Gastrocnemius medialis (tissue), 4 donors: Measurements from ENCODE around the gene SFI1. TPM values are rescaled to one million over a fixed set of nuclear protein-coding genes. Genes with fewer than 3 reads are reported as not detected.

ENCODE experiments used
- ATAC-seq, 2 donors: fragments of 150-250 bp; one replicate each; pipeline ENCODE4 v1.9.1; 2016
- DNase-seq, 2 donors: peaks; one replicate each; pipeline ENCODE4 v3.0.0-alpha.2; 2019
- H3K27ac ChIP-seq, 4 donors: fragments of 200-600 bp; sonication (generic); 1 replicate in 1 of 4; 2 replicates in 3 of 4; pipeline ENCODE4 v1.5.1; 2016 to 2018; ENCODE audit warnings: mild to moderate bottlenecking in 2 of 4, moderate library complexity in 1 of 4
- H3K27me3 ChIP-seq, 3 donors: fragments of 200-600 bp; sonication (generic) in 2 of 3; 1 replicate in 1 of 3; 2 replicates in 2 of 3; pipeline versions ENCODE4 v1.5.1 to v1.6.0; 2016 to 2019; ENCODE audit warnings: mild to moderate bottlenecking in 1 of 3, moderate library complexity in 1 of 3
- H3K36me3 ChIP-seq, 2 donors: fragments of 200-600 bp; sonication (generic) in 1 of 2; one replicate each; pipeline ENCODE4 v1.5.1; 2017 to 2018
- H3K4me1 ChIP-seq, 2 donors: fragments of 200-600 bp; sonication (generic) in 1 of 2; one replicate each; pipeline ENCODE4 v1.5.1; 2016 to 2017; ENCODE audit warnings: mild to moderate bottlenecking in 2 of 2
- H3K4me3 ChIP-seq, 4 donors: fragments of 200-600 bp; sonication (generic) in 3 of 4; 1 replicate in 1 of 4; 2 replicates in 3 of 4; pipeline ENCODE4 v1.5.1; 2016 to 2019; ENCODE audit warnings: mild to moderate bottlenecking in 2 of 4
- H3K9me3 ChIP-seq, 3 donors: fragments of 200-600 bp; sonication (generic) in 2 of 3; 1 replicate in 1 of 3; 2 replicates in 2 of 3; pipeline ENCODE4 v1.5.1; 2016 to 2019
- CTCF ChIP-seq, 5 experiments: fragments of 450-650 bp in 3 of 5; fragments of 200-600 bp in 2 of 5; sonication (generic) in 2 of 5; IDR thresholded peaks in 4 of 5; conservative IDR thresholded peaks in 1 of 5; 1 replicate in 4 of 5; 2 replicates in 1 of 5; pipeline ENCODE4 v1.5.1; 2016 to 2019; ENCODE audit warnings: antibody characterized with exemption in 5 of 5, mild to moderate bottlenecking in 3 of 5, moderate library complexity in 3 of 5
- POLR2A ChIP-seq, 2 donors: fragments of 450-650 bp; IDR thresholded peaks; one replicate each; pipeline ENCODE4 v1.6.1; 2017; ENCODE audit warnings: antibody characterized with exemption in 2 of 2, mild to moderate bottlenecking in 2 of 2, moderate library complexity in 2 of 2
- in situ Hi-C, 4 donors: fragments of 200-750 bp; cut with MboI; loops; one replicate each; pipeline versions ENCODE4 v1.15.0 to v1.8.0; 2017; ENCODE audit warnings: low sequenced_read_pairs in 4 of 4
- intact Hi-C: fragments of 100-400 bp; cut with DNase I; formaldehyde crosslinking; loops from one replicate; pipeline ENCODE4 v1.15.1; 2023; ENCODE audit warnings: low total_unique reads
- total RNA-seq, 4 donors: library from RNA; depleted of rRNA; stranded (reverse); fragments of >200 nt; gene quantifications; one replicate each; pipeline versions ENCODE4 v1.1.0 to v1.2.3, GENCODE V29; 2016

Gene SFI1
- total RNA-seq, 4 donors from 2014 or later, result 1.1 to 12.6 (median 2.7) TPM

- H3K36me3 ChIP-seq, result no peaks in the 10 kb centered on the region
- in situ Hi-C loops, result no loop called here
Observed at GRCh38 chr22:31609716-31610115, 113.4 kb downstream of the SFI1 start.

GRCh38 chr22:31610611-31611010 is 114.3 kb downstream of the SFI1 start:
- Histone ChIP-seq H3K27ac (no peak overlapping the region), H3K4me3 (no peak overlapping the region), H3K36me3 (no peaks in the 10 kb centered on the region), H3K4me1 (no peaks in the 10 kb centered on the region), H3K9me3 (no peaks in the 10 kb centered on the region), H3K27me3 (no peaks in the 10 kb centered on the region)
- TF ChIP-seq POLR2A (IDR thresholded peaks at IDR 0.05) (no peak), CTCF (IDR thresholded peaks at IDR 0.05 in 4 of 5, conservative IDR thresholded peaks at IDR 0.05 in 1 of 5) (no peak)
- ATAC-seq, result no peak
- DNase-seq, result no peak
- intact Hi-C loops, result no loop called here
- in situ Hi-C loops, result no loop called here

More at GRCh38 chr22:31609716-31610115, 113.4 kb downstream of the SFI1 start:
- H3K4me3 ChIP-seq, result no peak overlapping the region
- no peaks in the 10 kb centered on the region for H3K27me3 ChIP-seq
- no peaks in the 10 kb centered on the region for H3K9me3 ChIP-seq
- H3K4me1 ChIP-seq, result no peaks in the 10 kb centered on the region
- DNase-seq, result no peak
- TF ChIP-seq CTCF (IDR thresholded peaks at IDR 0.05 in 4 of 5, conservative IDR thresholded peaks at IDR 0.05 in 1 of 5), result no peak
- no peak for TF ChIP-seq POLR2A (IDR thresholded peaks at IDR 0.05)
- no peak for ATAC-seq
- no peak overlapping the region for H3K27ac ChIP-seq
- intact Hi-C loops, result no loop called here

- Histone ChIP-seq H3K27ac (no peak overlapping the region), H3K9me3 (no peaks in the 10 kb centered on the region), H3K36me3 (no peaks in the 10 kb centered on the region), H3K27me3 (no peaks in the 10 kb centered on the region), H3K4me1 (peaks cover 0 to 5% of the 10 kb centered on the region in 2 donors), H3K4me3 (no peak overlapping the region)
- no peak for DNase-seq
- in situ Hi-C loops, result no loop called here
- TF ChIP-seq CTCF (IDR thresholded peaks at IDR 0.05 in 4 of 5, conservative IDR thresholded peaks at IDR 0.05 in 1 of 5) (no peak), POLR2A (IDR thresholded peaks at IDR 0.05) (no peak)
- intact Hi-C loops, result no loop called here
- no peak for ATAC-seq
Observed at GRCh38 chr22:31611061-31611760, 114.9 kb downstream of the SFI1 start.

GRCh38 chr22:31612891-31613285 is 116.6 kb downstream of the SFI1 start:
- Histone ChIP-seq H3K4me1 (peaks cover 0 to 12% of the 10 kb centered on the region in 2 donors), H3K36me3 (peaks cover 0 to 3% of the 10 kb centered on the region in 2 donors)
- no peak for DNase-seq

More at GRCh38 chr22:31612891-31613285, 116.6 kb downstream of the SFI1 start:
- ATAC-seq, result no peak
- no peak overlapping the region for H3K27ac ChIP-seq
- no peaks in the 10 kb centered on the region for H3K27me3 ChIP-seq
- no peak overlapping the region for H3K4me3 ChIP-seq
- no peaks in the 10 kb centered on the region for H3K9me3 ChIP-seq
- intact Hi-C loops, result no loop called here
- TF ChIP-seq CTCF (IDR thresholded peaks at IDR 0.05 in 4 of 5, conservative IDR thresholded peaks at IDR 0.05 in 1 of 5), result no peak
- in situ Hi-C loops, result no loop called here
